Osteoblast (primary cell): ENCODE results near the gene NCAPD2. TPM values are rescaled to one million over a fixed set of nuclear protein-coding genes. Genes with fewer than 3 reads are reported as not detected.

Experiments
- DNase-seq: peaks from one replicate; pipeline ENCODE4 v3.0.0; 2011; ENCODE audit warnings: low spot score, mixed read lengths; ENCODE audit not compliant: insufficient read length; ENCODE audit errors: missing footprints
- H2AFZ ChIP-seq: 2 replicates; pipeline ENCODE4 v1.6.0; 2011; ENCODE audit warnings: mild to moderate bottlenecking, low read length
- H3K27ac ChIP-seq: 2 replicates; pipeline ENCODE4 v1.5.1; 2011; ENCODE audit warnings: mild to moderate bottlenecking, low read depth, low read length, moderate library complexity
- H3K27me3 ChIP-seq: 2 replicates; pipeline ENCODE4 v1.6.0; 2012; ENCODE audit warnings: mild to moderate bottlenecking, control low read depth, inconsistent platforms, low read length, moderate library complexity; ENCODE audit not compliant: insufficient read depth
- H3K36me3 ChIP-seq: 2 replicates; pipeline ENCODE4 v1.5.1; 2011; ENCODE audit warnings: mild to moderate bottlenecking, low read length, control low read depth, moderate library complexity; ENCODE audit not compliant: insufficient read depth
- H3K4me1 ChIP-seq: 2 replicates; pipeline ENCODE4 v1.5.1; 2011; ENCODE audit warnings: mild to moderate bottlenecking, low read length, control low read depth, moderate library complexity; ENCODE audit not compliant: insufficient read depth
- H3K4me2 ChIP-seq: 2 replicates; pipeline ENCODE4 v1.6.0; 2011; ENCODE audit warnings: mild to moderate bottlenecking, low read length; ENCODE audit not compliant: insufficient read depth
- H3K4me3 ChIP-seq: fragments of 200-600 bp; sonication (generic); 3 replicates; pipeline ENCODE4 v1.5.1; 2012; ENCODE audit warnings: mild to moderate bottlenecking, low read length, inconsistent platforms; ENCODE audit not compliant: insufficient read depth
- H3K79me2 ChIP-seq: 2 replicates; pipeline ENCODE4 v1.6.0; 2012; ENCODE audit warnings: mild to moderate bottlenecking, low read length, control low read depth, inconsistent platforms; ENCODE audit not compliant: insufficient read depth
- H3K9me3 ChIP-seq: 2 replicates; pipeline ENCODE4 v1.5.1; 2011; ENCODE audit warnings: low read depth, low read length, control low read depth
- H4K20me1 ChIP-seq: 2 replicates; pipeline ENCODE4 v1.6.0; 2012; ENCODE audit warnings: mild to moderate bottlenecking, low read length, control low read depth; ENCODE audit not compliant: insufficient read depth
- total RNA-seq: library from RNA; depleted of rRNA; stranded (reverse); fragments of >200 nt; gene quantifications from 2 replicates; pipeline ENCODE4 v1.2.3, GENCODE V29; 2012
- TF ChIP-seq, protein P1 (sequence below): IDR thresholded peaks from 2 replicates; pipeline ENCODE4 v1.5.1; 2011; ENCODE audit warnings: mild to moderate bottlenecking, low read depth, low read length, moderate library complexity; ENCODE audit errors: extremely low read depth

NCAPD2 gene
- total RNA-seq, 1 donor: 21.0 TPM

GRCh38 chr12:6542209-6543009, 48.5 kb downstream of the NCAPD2 start:
- peak overlapping the region; percentile 79 for H3K27ac ChIP-seq
- H4K20me1 ChIP-seq: peaks cover 31% of the 10 kb centered on the region
- peaks cover 80% of the 10 kb centered on the region for H3K36me3 ChIP-seq
- H3K79me2 ChIP-seq: peaks cover 43% of the 10 kb centered on the region
- peak; percentile 34 for DNase-seq
- H3K4me3 ChIP-seq: no peak overlapping the region
- no peak overlapping the region for H2AFZ ChIP-seq
- no peak overlapping the region for H3K4me2 ChIP-seq
- H3K27me3 ChIP-seq: no peaks in the 10 kb centered on the region
- peaks cover 21% of the 10 kb centered on the region for H3K4me1 ChIP-seq
- H3K9me3 ChIP-seq: no peaks in the 10 kb centered on the region
- TF ChIP-seq, protein P1, sequence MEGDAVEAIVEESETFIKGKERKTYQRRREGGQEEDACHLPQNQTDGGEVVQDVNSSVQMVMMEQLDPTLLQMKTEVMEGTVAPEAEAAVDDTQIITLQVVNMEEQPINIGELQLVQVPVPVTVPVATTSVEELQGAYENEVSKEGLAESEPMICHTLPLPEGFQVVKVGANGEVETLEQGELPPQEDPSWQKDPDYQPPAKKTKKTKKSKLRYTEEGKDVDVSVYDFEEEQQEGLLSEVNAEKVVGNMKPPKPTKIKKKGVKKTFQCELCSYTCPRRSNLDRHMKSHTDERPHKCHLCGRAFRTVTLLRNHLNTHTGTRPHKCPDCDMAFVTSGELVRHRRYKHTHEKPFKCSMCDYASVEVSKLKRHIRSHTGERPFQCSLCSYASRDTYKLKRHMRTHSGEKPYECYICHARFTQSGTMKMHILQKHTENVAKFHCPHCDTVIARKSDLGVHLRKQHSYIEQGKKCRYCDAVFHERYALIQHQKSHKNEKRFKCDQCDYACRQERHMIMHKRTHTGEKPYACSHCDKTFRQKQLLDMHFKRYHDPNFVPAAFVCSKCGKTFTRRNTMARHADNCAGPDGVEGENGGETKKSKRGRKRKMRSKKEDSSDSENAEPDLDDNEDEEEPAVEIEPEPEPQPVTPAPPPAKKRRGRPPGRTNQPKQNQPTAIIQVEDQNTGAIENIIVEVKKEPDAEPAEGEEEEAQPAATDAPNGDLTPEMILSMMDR: no peak

GRCh38 chr12:6546016-6546415, 52.1 kb downstream of the NCAPD2 start:
- H3K4me1 ChIP-seq: peaks cover 41% of the 10 kb centered on the region
- H3K4me2 ChIP-seq: no peak overlapping the region
- no peak overlapping the region for H3K4me3 ChIP-seq
- TF ChIP-seq, protein P1: no peak
- peaks cover 74% of the 10 kb centered on the region for H3K79me2 ChIP-seq
- peaks cover 3% of the 10 kb centered on the region for H4K20me1 ChIP-seq
- H3K9me3 ChIP-seq: no peaks in the 10 kb centered on the region
- H3K27me3 ChIP-seq: no peaks in the 10 kb centered on the region
- no peak overlapping the region for H2AFZ ChIP-seq
- no peak overlapping the region for H3K27ac ChIP-seq
- peaks cover 59% of the 10 kb centered on the region for H3K36me3 ChIP-seq
- peak; percentile 9 for DNase-seq

DNA sequence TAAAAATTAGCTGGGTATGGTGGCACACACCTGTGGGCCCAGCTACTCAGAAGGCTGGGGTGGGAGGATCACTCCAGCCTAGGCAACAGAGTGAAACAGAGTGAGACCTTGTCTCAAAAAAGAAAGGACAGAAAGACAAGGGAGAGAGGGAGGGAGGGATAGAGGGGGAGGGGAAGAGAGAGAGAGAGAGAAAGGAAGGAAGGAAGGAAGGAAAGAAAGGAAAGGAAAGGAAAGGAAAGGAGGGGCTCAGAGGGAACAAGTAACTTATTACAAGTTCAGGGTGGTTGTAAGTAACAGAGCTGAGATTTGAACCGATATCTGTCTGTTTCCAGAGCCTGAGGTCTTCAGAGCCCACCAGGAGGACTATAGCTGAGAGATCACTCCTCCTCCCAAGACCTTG, 53.7 kb downstream of the NCAPD2 start:
- TF ChIP-seq, protein P1: no peak
- Histone ChIP-seq H3K36me3 (peaks cover 45% of the 10 kb centered on the region), H3K4me3 (peak overlapping the region; percentile 64), H4K20me1 (peaks cover 3% of the 10 kb centered on the region), H3K27ac (peak overlapping the region; percentile 93), H3K4me1 (peaks cover 52% of the 10 kb centered on the region), H3K9me3 (no peaks in the 10 kb centered on the region), H3K4me2 (peak overlapping the region; percentile 72), H3K79me2 (peaks cover 72% of the 10 kb centered on the region), H2AFZ (no peak overlapping the region), H3K27me3 (no peaks in the 10 kb centered on the region)
- no peak for DNase-seq

- Histone ChIP-seq H3K27ac (peak overlapping the region; percentile 93), H3K79me2 (peaks cover 68% of the 10 kb centered on the region), H4K20me1 (peaks cover 3% of the 10 kb centered on the region), H3K27me3 (no peaks in the 10 kb centered on the region), H3K36me3 (peaks cover 41% of the 10 kb centered on the region), H3K4me3 (peak overlapping the region; percentile 64), H2AFZ (peak overlapping the region; percentile 42), H3K4me1 (peaks cover 57% of the 10 kb centered on the region), H3K9me3 (no peaks in the 10 kb centered on the region), H3K4me2 (peak overlapping the region; percentile 72)
- DNase-seq: peak; percentile 95
- TF ChIP-seq, protein P1: no peak
Measured at GRCh38 chr12:6547987-6548386, 54.1 kb downstream of the NCAPD2 start.
